ENCODE measurements around the gene RECQL5.
A peak's percentile ranks its signal among the peaks of the same experiment; 100 is the strongest.

The RECQL5 gene

GRCh38 chr17:75632428-75632827 lies 34.5 kb downstream of the RECQL5 start:
- DNase-seq: no peak

- no peak for DNase-seq
Observed at GRCh38 chr17:75631353-75631752, 35.6 kb downstream of the RECQL5 start.

GRCh38 chr17:75630071-75630917 lies 36.7 kb downstream of the RECQL5 start:
- no peak for DNase-seq

GRCh38 chr17:75629157-75629556 lies 37.8 kb downstream of the RECQL5 start:
- no peak for DNase-seq

- DNase-seq: no peak
Observed at GRCh38 chr17:75628425-75628824, 38.5 kb downstream of the RECQL5 start.

GRCh38 chr17:75627094-75627493 lies 39.9 kb downstream of the RECQL5 start:
- no peak for DNase-seq

- no peak for DNase-seq
Observed at GRCh38 chr17:75626496-75627038, 40.4 kb downstream of the RECQL5 start.

GRCh38 chr17:75625813-75626486 lies 41.0 kb downstream of the RECQL5 start:
- no peak for DNase-seq

GRCh38 chr17:75624714-75625345 lies 42.1 kb downstream of the RECQL5 start:
- no peak for DNase-seq

GRCh38 chr17:75624021-75624420 lies 42.9 kb downstream of the RECQL5 start:
- DNase-seq: no peak

GRCh38 chr17:75623386-75623785 lies 43.6 kb downstream of the RECQL5 start:
- DNase-seq: no peak

- DNase-seq: no peak
Observed at GRCh38 chr17:75622771-75623273, 44.1 kb downstream of the RECQL5 start.

- no peak for DNase-seq
Observed at GRCh38 chr17:75622076-75622475, 44.9 kb downstream of the RECQL5 start.

GRCh38 chr17:75621489-75621888 lies 45.5 kb downstream of the RECQL5 start:
- DNase-seq: no peak

GRCh38 chr17:75619506-75620431 lies 47.2 kb downstream of the RECQL5 start:
- DNase-seq: peak in 1 of 2 donors; percentile 14

GRCh38 chr17:75617675-75618074 lies 49.3 kb downstream of the RECQL5 start:
- no peak for DNase-seq

GRCh38 chr17:75617218-75617617 lies 49.7 kb downstream of the RECQL5 start:
- no peak for DNase-seq

- DNase-seq: no peak
Observed at GRCh38 chr17:75616521-75617122, 50.3 kb downstream of the RECQL5 start.

GRCh38 chr17:75615301-75615700 lies 51.7 kb downstream of the RECQL5 start:
- DNase-seq: no peak

- DNase-seq: no peak
Observed at GRCh38 chr17:75614556-75615270, 52.2 kb downstream of the RECQL5 start.

GRCh38 chr17:75614006-75614405 lies 52.9 kb downstream of the RECQL5 start:
- no peak for DNase-seq
